Stomach (tissue), 4 donors: ENCODE data around the gene LRTM2.

Experiments used
- POLR2A ChIP-seq, 4 donors: fragments of 450-650 bp; IDR thresholded peaks; one replicate each; pipeline ENCODE4 v1.6.1; 2016; ENCODE audit warnings: antibody characterized with exemption in 4 of 4, control low read depth in 2 of 4, mild to moderate bottlenecking in 1 of 4, moderate library complexity in 1 of 4
- TF ChIP-seq, protein P1 (sequence below), 7 experiments: fragments of 450-650 bp in 4 of 7; fragments of 200-600 bp in 3 of 7; sonication (generic) in 3 of 7; IDR thresholded peaks; one replicate each; pipeline ENCODE4 v1.5.1; 2016 to 2019; ENCODE audit warnings: antibody characterized with exemption in 7 of 7, control low read depth in 2 of 7, mild to moderate bottlenecking in 1 of 7

GRCh38 chr12:1793426-1794210 lies 26.7 kb upstream of the LRTM2 start:
- TF ChIP-seq, protein P1, sequence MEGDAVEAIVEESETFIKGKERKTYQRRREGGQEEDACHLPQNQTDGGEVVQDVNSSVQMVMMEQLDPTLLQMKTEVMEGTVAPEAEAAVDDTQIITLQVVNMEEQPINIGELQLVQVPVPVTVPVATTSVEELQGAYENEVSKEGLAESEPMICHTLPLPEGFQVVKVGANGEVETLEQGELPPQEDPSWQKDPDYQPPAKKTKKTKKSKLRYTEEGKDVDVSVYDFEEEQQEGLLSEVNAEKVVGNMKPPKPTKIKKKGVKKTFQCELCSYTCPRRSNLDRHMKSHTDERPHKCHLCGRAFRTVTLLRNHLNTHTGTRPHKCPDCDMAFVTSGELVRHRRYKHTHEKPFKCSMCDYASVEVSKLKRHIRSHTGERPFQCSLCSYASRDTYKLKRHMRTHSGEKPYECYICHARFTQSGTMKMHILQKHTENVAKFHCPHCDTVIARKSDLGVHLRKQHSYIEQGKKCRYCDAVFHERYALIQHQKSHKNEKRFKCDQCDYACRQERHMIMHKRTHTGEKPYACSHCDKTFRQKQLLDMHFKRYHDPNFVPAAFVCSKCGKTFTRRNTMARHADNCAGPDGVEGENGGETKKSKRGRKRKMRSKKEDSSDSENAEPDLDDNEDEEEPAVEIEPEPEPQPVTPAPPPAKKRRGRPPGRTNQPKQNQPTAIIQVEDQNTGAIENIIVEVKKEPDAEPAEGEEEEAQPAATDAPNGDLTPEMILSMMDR (IDR thresholded peaks at IDR 0.05), result no peak
- TF ChIP-seq POLR2A (IDR thresholded peaks at IDR 0.05), result no peak
